ENCODE data around the gene ARID3A.

GRCh38 chr19:931860-932647, 6.2 kb downstream of the ARID3A start:
- TF ChIP-seq MAX (IDR thresholded peaks at IDR 0.05; ENCODE audit: insufficient read depth, insufficient read length) (no peak), CTCF (IDR thresholded peaks at IDR 0.05; ENCODE audit: extremely low read depth in 1 of 2, insufficient read depth in 1 of 2, low read depth in 1 of 2, low read length in 2 of 2) (no peak), EZH2 (IDR thresholded peaks at IDR 0.05; ENCODE audit: borderline replicate concordance, low read depth, low read length, severe bottlenecking) (no peak), POLR2AphosphoS5 (IDR thresholded peaks at IDR 0.05; ENCODE audit: insufficient read depth, low read depth, low read length) (no peak)
